Measurements from ENCODE around the gene COA3.

DNA sequence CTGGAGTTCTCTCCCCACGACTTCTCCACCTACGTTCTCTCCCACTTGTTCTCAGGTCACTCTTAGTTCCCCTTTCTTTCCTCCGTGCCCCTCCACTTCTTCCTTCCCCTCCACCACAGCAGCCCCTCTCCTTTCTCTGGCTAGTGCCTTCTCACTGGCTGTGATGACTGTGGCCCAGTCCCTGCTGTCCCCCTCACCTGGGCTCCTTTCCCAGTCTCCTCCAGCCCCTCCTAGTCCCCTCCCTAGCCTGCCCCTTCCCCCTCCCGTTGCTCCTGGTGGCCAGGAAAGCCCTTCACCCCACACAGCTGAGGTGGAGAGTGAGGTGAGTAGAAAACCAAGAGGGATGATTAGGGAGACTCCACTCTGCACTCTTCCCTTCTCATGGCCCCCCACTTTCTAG, 3.4 kb downstream of the COA3 start:
- TF ChIP-seq, protein P1, sequence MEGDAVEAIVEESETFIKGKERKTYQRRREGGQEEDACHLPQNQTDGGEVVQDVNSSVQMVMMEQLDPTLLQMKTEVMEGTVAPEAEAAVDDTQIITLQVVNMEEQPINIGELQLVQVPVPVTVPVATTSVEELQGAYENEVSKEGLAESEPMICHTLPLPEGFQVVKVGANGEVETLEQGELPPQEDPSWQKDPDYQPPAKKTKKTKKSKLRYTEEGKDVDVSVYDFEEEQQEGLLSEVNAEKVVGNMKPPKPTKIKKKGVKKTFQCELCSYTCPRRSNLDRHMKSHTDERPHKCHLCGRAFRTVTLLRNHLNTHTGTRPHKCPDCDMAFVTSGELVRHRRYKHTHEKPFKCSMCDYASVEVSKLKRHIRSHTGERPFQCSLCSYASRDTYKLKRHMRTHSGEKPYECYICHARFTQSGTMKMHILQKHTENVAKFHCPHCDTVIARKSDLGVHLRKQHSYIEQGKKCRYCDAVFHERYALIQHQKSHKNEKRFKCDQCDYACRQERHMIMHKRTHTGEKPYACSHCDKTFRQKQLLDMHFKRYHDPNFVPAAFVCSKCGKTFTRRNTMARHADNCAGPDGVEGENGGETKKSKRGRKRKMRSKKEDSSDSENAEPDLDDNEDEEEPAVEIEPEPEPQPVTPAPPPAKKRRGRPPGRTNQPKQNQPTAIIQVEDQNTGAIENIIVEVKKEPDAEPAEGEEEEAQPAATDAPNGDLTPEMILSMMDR (IDR thresholded peaks at IDR 0.05): no peak
- TF ChIP-seq POLR2A (IDR thresholded peaks at IDR 0.05): no peak

Data from esophagus squamous epithelium (tissue), 4 donors.